ENCODE results near the gene NACC1. TPM values are rescaled to one million over a fixed set of nuclear protein-coding genes. Genes with fewer than 3 reads are reported as not detected.
A peak's percentile ranks its signal among the peaks of the same experiment; 100 is the strongest.

The NACC1 gene
- total RNA-seq, 2 donors from 2014 or later = 56.7 to 119 TPM

GRCh38 chr19:13159713-13160112 is 41.6 kb downstream of the NACC1 start:
- DNase-seq = no peak
- intact Hi-C loops (cut with DNase I) = no loop called here
- peaks cover 17% of the 10 kb centered on the region for H3K4me1 ChIP-seq

GRCh38 chr19:13160557-13160956 is 42.5 kb downstream of the NACC1 start:
- DNase-seq = no peak
- Histone ChIP-seq H3K9me3 (no peaks in the 10 kb centered on the region), H3K4me1 (peaks cover 25% of the 10 kb centered on the region), H3K27ac (no peak overlapping the region), H3K36me3 (no peaks in the 10 kb centered on the region), H3K9ac (ENCODE audit: low read depth in 2 of 2, low read length in 2 of 2) (no peak overlapping the region), H3K27me3 (no peaks in the 10 kb centered on the region), H3K4me3 (no peak overlapping the region)
- intact Hi-C loops (cut with DNase I) = no loop called here
- TF ChIP-seq CTCF (IDR thresholded peaks at IDR 0.05) = no peak

More at GRCh38 chr19:13159713-13160112, 41.6 kb downstream of the NACC1 start:
- H3K27me3 ChIP-seq = no peaks in the 10 kb centered on the region
- no peak overlapping the region for H3K9ac ChIP-seq (ENCODE audit: low read depth in 2 of 2, low read length in 2 of 2)
- no peak for TF ChIP-seq CTCF (IDR thresholded peaks at IDR 0.05)
- H3K9me3 ChIP-seq = no peaks in the 10 kb centered on the region
- H3K36me3 ChIP-seq = no peaks in the 10 kb centered on the region
- H3K4me3 ChIP-seq = no peak overlapping the region
- H3K27ac ChIP-seq = no peak overlapping the region

GRCh38 chr19:13162724-13163608 is 44.9 kb downstream of the NACC1 start:
- peak overlapping the region; percentile 72 to 90 for H3K9ac ChIP-seq (ENCODE audit: low read depth in 2 of 2, low read length in 2 of 2)
- DNase-seq = peak; percentile 99
- no peaks in the 10 kb centered on the region for H3K36me3 ChIP-seq
- peak overlapping the region; percentile 27 for H3K4me3 ChIP-seq
- peak overlapping the region; percentile 99 for H3K27ac ChIP-seq
- peaks cover 20% of the 10 kb centered on the region for H3K4me1 ChIP-seq
- TF ChIP-seq CTCF (IDR thresholded peaks at IDR 0.05) = no peak
- no peaks in the 10 kb centered on the region for H3K9me3 ChIP-seq
- intact Hi-C loops (cut with DNase I) = no loop called here
- no peaks in the 10 kb centered on the region for H3K27me3 ChIP-seq

- TF ChIP-seq CTCF (IDR thresholded peaks at IDR 0.05) = no peak
- intact Hi-C loops (cut with DNase I) = no loop called here
- DNase-seq = peak; percentile 83
- H3K4me3 ChIP-seq = peak overlapping the region; percentile 30
- no peaks in the 10 kb centered on the region for H3K36me3 ChIP-seq
- no peaks in the 10 kb centered on the region for H3K27me3 ChIP-seq
- H3K9ac ChIP-seq (ENCODE audit: low read depth in 2 of 2, low read length in 2 of 2) = peak overlapping the region; percentile 72 to 90
- H3K4me1 ChIP-seq = peaks cover 23% of the 10 kb centered on the region
- peak overlapping the region; percentile 99 for H3K27ac ChIP-seq
- H3K9me3 ChIP-seq = no peaks in the 10 kb centered on the region
These were observed 45.7 kb downstream of the NACC1 start for GRCh38 chr19:13163609-13164342.

- Histone ChIP-seq H3K9me3 (no peaks in the 10 kb centered on the region), H3K4me3 (peak overlapping the region; percentile 30), H3K9ac (ENCODE audit: low read depth in 2 of 2, low read length in 2 of 2) (peak overlapping the region; percentile 63 to 90), H3K36me3 (no peaks in the 10 kb centered on the region), H3K4me1 (peaks cover 30% of the 10 kb centered on the region), H3K27ac (peak overlapping the region; percentile 99), H3K27me3 (no peaks in the 10 kb centered on the region)
- DNase-seq = peak; percentile 81
- intact Hi-C loops (cut with DNase I) = no loop called here
- TF ChIP-seq CTCF (IDR thresholded peaks at IDR 0.05) = no peak
These were observed 46.5 kb downstream of the NACC1 start for GRCh38 chr19:13164343-13165161.

All from colonic mucosa (tissue), 4 donors.